OCI-M2 (cell line): ENCODE results near the gene MVD.

Source experiments
- DNase-seq: peaks from one replicate; lab custom pipeline; 2025; ENCODE audit not compliant: unreplicated experiment; lab: John Stamatoyannopoulos, UW

Gene MVD

DNA sequence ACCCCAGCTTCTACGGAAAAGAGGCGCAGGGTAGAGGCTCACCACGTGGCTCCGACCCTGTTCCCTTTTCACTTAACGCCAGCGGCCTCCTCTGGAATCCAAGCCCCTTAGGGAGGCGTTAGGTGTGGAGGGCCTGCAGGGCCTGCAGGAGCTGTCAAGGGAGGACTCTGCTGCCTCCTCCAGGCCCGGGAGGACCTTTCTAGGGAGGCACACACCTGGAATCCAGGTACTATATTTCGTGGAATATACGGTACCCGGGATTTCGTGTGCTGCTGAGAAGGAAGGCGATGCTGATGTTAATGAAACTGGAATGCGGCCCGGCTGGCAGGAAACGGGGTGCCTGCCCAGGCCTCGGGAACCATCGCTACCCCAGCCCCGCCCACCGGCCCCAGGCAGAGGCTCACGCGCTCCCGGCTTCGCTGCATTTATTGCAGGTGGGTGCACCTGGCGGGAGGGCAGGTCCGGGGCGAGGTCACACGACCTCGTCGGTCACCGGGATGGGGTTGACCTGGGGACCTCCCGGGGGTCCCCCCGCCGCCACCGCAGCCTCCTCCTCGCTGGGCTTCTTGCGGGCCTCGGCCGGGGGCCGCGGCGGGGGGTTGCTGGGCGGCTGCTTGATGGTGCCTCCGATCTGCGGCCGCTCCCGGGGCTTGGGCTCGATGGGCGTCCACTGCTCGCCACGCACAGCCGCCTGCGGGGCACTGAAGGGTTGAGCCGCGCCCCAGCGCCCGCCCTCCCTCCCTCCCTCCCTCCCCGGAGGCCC lies 19.8 kb downstream of the MVD start:
- DNase-seq = no peak

DNA sequence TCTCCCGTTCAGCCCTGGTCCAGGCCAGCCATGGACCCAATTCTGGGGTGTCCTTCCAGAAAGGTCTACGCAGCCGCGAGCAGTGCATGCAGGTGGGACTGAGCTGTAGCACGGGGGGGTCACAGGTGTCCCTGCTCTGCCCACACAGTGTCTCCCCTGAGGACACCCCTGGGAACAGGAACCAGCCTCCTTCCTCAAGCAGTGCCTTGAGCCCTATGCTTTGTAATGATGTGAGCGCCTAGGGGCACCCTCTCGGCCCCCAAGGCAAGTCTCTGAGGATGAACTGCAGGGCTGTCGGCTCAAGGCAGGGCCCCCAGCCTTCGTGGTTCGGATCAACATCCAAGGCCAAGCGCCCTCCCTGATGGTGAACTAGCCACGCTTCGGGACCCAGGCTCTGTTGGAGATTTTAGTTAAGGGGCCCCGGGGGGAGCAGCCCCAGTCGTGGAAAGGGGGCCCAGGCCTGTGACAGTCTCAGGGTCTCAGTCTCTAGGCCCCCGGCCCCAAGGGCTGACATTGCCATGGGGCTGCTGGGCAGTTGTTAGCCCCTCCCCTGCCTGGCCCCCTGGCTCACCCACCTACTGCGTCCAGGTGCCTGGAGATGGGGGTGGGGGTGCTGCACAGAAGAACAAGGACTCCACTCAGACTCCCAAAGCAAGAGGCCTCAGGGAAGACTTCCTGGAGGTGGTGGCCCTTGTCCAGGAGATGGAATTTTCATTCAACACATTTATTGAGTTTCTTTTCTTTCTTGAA lies 22.2 kb downstream of the MVD start:
- no peak for DNase-seq

DNA sequence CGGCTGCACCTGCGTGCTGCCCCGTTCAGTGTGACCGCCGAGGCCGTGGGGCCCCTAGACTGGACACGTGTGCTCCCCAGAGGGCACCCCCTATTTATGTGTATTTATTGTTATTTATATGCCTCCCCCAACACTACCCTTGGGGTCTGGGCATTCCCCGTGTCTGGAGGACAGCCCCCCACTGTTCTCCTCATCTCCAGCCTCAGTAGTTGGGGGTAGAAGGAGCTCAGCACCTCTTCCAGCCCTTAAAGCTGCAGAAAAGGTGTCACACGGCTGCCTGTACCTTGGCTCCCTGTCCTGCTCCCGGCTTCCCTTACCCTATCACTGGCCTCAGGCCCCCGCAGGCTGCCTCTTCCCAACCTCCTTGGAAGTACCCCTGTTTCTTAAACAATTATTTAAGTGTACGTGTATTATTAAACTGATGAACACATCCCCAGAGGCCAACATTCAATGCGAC lies 22.8 kb downstream of the MVD start:
- DNase-seq = no peak

DNA sequence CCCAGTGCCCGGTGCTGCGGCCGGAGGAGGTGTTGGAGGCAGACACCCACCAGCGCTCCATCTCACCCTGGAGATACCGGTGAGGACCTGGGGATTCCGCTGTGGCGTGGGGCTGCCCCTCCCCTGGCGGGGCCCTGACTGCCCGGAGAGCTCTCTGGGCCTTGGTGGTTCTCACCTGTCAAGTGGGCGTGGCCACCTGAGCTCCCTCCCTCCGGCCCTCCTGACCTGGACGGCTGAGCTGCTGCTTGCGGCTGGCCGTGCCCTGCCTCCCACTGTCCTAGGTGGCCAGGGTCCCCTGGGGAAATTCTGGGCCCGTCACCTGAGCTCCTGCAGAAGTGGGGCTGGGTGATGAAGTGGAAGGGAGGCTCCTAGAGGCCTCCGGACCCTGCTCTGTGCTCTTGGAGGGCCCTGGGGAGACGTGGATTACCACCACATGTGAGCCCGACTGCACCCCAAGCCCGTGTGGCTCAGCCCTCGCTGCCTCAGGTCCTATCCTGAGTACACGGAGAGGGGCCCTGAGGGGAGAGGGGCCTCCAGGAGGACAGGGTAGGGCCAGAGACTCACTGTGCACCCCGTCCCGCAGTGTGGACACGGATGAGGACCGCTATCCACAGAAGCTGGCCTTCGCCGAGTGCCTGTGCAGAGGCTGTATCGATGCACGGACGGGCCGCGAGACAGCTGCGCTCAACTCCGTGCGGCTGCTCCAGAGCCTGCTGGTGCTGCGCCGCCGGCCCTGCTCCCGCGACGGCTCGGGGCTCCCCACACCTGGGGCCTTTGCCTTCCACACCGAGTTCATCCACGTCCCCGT lies 23.5 kb downstream of the MVD start:
- DNase-seq = no peak

DNA sequence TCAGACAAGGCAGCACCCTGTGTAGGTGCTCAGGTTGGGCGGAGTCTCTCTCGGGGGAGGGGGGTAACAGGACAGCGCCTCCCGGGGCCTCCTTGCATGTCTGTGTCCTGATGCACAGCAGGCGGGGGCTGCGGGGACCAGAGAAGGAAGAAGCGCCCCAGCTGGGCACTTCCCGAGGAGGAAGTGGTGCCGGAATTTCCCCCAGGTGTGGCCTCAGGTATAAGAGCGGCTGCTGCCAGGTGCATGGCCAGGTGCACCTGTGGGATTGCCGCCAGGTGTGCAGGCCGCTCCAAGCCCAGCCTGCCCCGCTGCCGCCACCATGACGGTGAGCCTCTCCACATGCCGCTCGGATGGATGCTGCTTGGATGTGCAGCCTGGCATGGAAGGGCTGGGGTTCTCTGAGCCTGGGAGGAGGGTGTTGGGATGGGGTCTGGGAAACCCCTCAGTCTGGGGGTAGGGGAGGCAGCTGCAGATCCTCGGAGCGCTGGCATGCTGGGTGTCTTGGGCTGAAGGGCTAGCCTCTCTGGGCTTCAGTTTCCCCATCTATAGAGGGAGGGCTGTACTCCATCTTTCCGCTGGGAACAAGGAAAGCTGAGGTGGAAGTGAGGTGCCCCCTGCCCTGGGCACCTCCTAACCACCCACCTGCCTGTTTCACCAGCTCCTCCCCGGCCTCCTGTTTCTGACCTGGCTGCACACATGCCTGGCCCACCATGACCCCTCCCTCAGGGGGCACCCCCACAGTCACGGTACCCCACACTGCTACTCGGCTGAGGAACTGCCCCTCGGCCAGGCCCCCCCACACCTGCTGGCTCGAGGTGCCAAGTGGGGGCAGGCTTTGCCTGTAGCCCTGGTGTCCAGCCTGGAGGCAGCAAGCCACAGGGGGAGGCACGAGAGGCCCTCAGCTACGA lies 24.3 kb downstream of the MVD start, which contains the start of gene IL17C:
IL17C (plus strand) TSS at position 250 of the 908 bp plus-strand sequence; CDS start at position 320, 70 bp downstream.
- no peak for DNase-seq

DNA sequence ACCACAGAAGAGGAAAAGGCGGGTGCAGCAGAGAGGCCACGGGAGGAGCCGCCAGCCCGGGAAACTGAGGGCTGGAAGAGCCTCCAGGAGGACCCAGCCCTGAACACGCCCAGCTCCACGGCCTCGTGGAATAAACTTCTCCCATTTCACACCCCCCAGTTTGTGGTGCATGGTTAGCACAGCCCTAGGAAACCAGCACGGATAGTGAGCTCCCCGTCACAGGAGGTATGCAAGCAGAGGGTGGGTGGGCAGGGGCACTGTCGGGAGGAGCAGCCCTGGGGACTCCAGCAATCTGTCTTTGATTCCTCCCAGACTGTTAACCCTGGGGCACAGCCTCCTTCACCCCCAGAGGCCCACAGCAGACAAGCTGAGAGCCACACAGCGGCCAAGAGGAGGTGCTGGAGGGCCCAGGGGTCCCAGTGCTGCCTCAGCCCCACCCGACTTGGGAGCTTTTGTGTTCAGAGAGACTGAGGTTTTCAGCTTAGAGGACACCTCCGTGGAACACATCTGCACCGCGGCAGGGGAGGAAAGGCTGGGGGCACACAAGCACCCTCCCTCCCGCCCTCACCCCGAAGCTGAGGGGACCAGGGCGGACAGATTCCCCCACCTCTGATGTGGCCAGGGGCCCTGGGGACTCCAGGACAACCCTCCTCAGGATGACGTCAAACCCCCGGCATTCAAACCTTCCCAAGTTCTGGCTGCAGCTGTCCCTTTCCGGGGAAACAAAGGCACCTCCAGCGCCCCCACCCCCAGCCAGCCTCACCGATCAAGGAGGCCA lies 26.2 kb downstream of the MVD start:
- DNase-seq = no peak

DNA sequence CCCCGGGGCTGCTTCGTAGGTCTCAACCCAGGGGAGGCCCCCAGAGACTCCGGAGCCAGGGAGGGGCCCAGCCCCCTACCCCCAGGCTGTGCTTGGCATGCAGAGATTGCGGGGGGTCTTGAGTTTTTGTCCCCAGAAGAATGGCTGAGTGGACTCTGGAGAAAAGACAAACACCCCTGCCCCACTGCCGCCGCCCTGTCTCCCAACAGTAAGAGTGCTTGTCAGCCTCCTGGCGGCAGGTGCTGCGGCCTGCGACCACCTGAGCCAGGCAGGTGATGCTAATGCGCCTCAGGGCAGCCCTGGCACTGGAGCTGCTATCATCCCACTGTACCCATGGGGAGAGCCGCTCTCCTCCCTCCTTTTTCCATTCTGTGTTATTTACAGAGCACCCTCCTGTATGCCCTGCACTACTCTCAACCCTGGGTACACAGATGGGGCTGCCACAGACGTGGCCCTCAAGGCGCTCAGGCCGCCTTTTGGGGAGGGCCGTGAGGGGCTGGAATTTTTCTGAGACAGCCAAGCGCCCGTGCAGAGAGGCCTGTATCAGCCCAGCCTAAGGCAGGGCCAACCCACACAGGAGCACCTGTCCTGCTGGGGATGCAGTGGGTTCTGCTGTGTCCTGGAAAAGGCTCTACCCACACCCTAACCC lies 27.1 kb downstream of the MVD start:
- DNase-seq = no peak

DNA sequence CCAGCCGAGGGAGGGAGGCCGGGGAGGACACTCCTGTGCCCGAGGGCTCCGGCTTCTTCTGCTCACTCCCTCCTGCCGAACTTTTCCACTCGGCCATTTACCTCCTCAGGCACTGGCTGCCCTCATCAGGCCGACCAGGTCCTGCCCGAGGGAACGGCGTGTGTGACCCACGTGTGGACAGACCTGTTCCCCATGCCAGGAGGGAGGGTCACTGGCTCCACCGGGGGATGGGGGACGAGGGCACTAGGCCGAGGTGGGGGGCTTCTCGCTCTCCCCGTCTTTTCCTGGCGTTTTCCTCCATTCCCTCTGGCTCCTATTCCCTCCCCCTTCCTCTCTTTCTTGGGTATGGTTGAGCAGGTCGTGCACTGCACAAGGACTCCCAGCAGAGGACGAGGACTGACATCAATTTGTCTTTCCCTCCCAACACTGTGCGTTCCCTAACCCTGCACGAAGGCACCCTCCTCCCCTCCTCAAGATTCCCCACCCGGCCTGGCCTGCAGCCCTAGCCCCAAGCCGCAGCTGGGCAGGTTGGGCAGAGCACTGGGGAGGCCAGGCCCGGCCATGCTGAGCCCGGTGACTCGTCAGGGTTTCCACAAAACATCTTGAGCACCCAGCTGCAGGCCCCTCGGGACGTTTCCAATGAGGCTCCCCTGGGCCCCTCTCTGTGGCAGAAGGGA lies 27.8 kb downstream of the MVD start:
- no peak for DNase-seq

DNA sequence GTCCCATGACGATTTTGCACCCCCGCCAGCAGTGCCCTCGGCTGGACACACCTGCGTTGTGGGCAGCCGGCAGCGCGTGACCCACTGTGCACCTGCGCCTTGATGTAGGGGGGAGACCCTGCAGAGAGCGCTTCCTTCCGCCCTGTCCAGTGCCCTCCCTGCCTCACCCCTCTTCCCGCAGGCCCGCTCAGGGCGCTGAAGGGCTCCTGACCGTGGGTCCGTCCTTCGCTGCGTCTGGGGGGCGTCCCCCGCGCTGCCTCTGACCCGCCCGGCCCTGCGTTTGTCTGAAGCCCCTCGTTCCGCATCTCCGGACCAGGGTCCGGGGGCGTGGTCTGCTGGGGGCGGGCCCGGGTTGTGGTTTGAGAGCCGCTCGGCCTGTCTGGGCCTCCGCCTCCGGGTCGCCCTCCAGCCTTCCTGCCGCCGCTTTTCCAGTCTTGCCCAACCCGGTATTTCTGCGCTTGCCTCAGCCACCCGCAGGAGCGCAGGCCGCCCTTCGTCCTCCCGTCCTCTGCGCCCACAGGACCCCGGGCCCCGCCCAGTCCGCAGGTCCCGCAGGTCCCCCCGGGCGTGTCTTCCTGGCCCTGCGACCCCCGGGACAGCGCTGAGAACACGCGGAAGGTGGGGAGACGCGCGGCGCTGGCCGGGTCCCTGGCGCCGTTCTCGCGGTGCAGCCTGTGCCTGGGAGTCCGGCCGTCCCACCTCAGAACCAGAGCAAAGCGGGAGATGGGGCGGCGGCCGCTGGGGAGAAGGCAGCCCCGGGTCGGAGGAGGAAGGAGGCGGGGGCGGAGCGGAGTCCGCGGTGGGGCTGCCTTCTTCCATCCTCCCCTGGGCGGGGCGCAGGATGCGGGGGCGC lies 28.5 kb downstream of the MVD start:
- DNase-seq = no peak

DNA sequence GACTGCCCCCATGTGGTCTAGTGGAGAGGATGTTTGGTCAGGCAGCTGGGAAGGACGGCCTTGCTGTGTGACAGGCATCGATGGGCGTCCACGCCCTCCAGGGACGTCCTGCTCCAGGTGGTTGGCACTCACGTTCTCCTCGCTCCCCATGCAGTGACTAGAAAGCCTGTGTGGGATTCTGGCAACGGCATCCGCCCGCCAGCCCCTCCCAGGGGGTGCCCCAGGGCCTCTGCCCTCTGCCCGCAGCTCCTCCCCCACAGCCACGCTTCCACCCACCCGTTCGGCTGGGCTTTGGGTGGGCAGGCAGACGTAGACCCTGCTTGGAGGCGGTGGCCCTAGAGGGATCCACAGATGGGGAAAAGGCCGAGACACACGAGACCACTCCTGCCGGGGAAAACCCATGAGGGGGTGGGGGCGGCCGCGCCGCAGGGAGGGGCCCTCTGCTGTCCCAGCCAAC lies 29.2 kb downstream of the MVD start:
- DNase-seq = no peak

DNA sequence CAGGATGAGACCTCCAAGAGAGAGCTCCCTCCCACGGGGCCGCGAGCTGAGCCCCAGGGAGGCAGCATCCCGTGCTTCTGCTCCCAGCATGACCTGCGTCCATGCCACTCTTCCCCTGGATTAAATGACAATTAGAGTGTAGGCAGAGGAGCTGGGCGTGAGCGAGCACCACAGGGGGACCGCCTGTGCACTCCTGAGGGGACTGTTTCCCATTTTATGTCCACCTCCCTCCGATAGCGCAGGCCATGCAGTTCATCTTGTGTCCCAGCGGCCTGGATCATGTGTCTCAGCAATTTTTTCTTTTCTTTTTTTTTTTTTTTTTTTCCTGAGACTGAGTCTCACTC lies 30.3 kb downstream of the MVD start:
- no peak for DNase-seq

DNA sequence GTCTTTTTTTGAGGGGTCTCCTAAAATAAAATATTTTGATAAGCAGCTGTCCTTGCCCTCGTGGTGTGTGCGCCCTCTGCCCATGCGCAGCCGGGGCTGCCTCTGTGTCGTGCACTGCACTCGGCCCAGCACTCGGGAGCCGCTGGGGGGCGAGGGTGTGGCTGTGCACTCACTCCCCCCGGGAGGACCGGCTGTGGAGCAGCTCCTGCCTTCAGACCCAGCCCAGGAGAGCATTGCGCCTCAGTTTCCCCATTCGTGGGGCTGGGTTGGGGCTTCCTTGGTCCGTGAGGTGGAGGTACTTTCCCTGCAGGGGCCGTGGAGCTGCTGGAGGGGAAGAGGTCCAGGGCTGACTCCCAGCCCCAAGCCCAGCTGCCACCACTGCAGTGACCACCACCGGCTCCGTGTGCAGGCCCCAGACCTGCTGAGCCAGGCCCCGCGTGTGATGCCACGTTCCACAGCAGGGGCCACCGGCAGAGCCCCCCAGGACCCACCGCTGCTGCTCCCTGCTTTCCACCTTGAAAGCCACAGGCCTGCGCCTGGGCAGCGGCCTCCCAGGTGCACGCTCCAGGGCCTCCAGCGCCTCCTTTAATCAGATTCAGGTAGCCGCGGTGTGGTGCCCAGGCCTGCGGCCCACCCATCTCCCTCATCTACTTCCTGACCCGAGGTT lies 30.8 kb downstream of the MVD start:
- no peak for DNase-seq

DNA sequence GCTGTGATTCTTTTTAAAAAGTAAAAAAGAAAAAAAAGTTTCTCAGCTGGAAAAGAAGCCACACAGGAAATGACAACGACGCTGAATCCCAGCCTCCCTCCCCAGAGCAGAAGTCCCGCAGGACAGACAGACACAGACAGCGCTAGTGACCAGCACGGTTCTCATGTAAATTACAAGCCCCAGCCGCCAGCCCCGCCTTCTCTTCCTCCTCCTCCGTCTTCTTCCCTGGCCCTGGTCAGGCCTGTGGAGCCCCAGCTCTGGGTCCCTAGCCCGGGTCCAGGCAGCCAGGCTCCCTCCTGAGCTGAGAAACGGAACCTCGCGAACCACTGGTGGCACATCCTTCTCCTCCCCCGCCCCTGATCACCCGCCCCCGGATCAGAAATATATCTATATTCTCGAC lies 31.5 kb downstream of the MVD start:
- DNase-seq = no peak

DNA sequence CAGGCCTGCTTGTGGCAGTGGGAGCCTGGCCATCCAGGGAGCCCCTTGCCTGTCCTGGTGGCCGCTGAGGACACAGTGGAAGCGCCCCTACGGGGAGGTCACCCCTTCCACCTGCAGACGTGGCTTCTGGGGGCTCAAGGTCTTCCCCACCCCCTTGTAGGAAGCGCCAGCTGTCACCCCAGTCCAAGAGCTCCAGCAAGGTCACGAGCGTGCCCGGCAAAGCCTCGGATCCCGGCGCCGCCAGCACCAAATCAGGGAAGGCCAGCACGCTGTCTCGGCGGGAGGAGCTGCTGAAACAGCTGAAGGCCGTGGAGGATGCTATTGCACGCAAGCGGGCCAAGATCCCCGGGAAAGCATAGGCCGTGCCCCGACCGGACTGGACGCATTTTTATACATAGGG lies 31.9 kb downstream of the MVD start:
- no peak for DNase-seq

DNA sequence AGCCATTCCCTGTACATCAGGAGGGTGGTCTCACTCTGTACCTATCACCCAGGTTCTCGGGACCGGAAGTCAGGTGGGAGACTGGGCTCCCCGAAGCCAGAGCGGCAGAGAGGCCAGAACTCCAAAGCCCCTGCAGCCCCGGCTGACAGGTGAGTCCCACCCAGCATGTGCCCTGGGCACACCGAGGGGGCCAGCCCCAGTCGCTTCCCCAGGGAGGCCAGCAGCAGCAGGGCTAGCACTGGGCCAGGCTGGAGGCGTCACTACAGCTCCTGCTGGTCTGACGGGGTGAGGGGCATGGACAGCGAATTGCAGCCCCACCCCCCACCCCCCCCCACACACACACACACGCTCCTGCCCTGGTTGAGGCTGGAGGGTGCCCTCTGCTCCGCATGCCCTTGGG lies 32.5 kb downstream of the MVD start:
- no peak for DNase-seq

DNA sequence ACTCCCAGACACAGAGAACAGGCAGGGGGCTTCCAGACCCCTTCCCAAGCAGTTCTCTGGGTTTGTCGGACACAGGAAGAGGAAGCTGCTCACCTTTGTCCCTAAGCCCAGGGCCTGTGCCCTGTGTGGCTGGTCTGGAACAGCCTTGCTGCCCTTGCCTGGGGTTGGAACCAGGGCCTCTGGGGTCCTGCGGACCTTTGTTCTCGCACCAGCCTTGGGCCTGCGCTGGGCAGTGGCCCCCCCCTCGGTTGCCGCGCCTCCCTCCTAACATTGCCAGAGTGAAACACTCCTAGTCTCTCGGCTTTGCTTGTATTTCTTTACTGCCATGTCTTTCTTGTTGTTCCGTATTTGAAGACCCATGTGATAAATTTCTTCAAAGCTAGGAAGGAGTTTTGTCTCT lies 33.1 kb downstream of the MVD start:
- no peak for DNase-seq

DNA sequence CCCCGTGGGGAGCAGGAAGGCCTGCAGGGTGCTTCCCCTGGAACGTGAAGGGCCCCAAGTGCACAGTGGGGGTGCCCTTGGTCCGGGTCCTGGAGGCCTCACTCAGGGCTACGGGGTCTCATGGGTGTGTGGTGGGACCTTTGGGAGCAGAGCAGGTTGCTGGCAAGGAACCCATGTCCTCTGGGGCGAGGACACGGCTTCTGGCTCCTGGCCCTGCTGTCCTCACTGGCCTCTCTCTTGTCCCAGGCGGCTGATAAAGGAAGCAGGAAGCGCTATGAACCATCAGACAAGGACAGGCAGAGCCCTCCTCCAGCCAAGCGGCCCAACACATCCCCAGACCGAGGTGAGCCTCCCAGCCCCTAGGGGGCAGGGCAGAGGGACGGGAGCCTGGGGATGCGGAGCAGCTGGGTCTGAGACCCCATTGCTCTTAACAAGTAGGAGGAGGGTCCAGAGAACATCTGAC lies 34.3 kb downstream of the MVD start:
- DNase-seq = no peak
